PC-3 (cell line): ENCODE data around the gene ENKD1. TPM values are rescaled to one million over a fixed set of nuclear protein-coding genes. Genes with fewer than 3 reads are reported as not detected.

Source experiments
- ATAC-seq: fragments of 200-7000 bp; cut with Tn5 transposase; 2 replicates; pipeline ENCODE4 v1.9.1; 2020; ENCODE audit warnings: mild to moderate bottlenecking, moderate library complexity
- BruUV-seq: library from RNA; stranded (reverse); fragments of 400-500 nt; replicated peaks from 2 replicates; lab custom pipeline; 2021; lab: Mats Ljungman, UMichigan
- CTCF ChIA-PET: fragments of 300-600 bp; sonication (Branson Sonifier 250); formaldehyde crosslinking; loops from one replicate; lab custom pipeline; 2022; ENCODE audit warnings: antibody characterized with exemption; lab: Charles Lee
- POLR2A ChIA-PET: fragments of 300-600 bp; sonication (Branson Sonifier 250); formaldehyde crosslinking; loops from one replicate; lab custom pipeline; 2022; ENCODE audit warnings: antibody characterized with exemption; ENCODE audit not compliant: unreplicated experiment; lab: Charles Lee
- DNase-seq: peaks from one replicate; pipeline ENCODE4 v3.0.0-alpha.2; 2015
- H2AFZ ChIP-seq: fragments of 300-600 bp; sonication (generic); 2 replicates; pipeline ENCODE4 v1.6.0; 2016; ENCODE audit warnings: antibody characterized with exemption, low read length
- H3F3A ChIP-seq: fragments of 300-600 bp; sonication (generic); one replicate; pipeline ENCODE4 v1.6.0; 2017; ENCODE audit warnings: antibody characterized with exemption, low read length, control low read depth, mild to moderate bottlenecking; ENCODE audit not compliant: unreplicated experiment
- H3K27ac ChIP-seq: fragments of 300-600 bp; sonication (generic); 2 replicates; pipeline ENCODE4 v1.5.1; 2016; ENCODE audit warnings: mild to moderate bottlenecking, low read length
- H3K27me3 ChIP-seq: fragments of 300-600 bp; sonication (generic); 2 replicates; pipeline ENCODE4 v1.6.1; 2016; ENCODE audit warnings: low read length, mixed read lengths
- H3K36me3 ChIP-seq: fragments of 300-600 bp; sonication (generic); 2 replicates; pipeline ENCODE4 v1.6.1; 2016; ENCODE audit warnings: low read depth, mixed run types, low read length, mixed read lengths
- H3K4me1 ChIP-seq: fragments of 300-600 bp; sonication (generic); 2 replicates; pipeline ENCODE4 v1.5.1; 2016; ENCODE audit warnings: low read length; ENCODE audit not compliant: insufficient read depth
- H3K4me2 ChIP-seq: fragments of 300-600 bp; sonication (generic); 2 replicates; pipeline ENCODE4 v1.6.0; 2016; ENCODE audit warnings: low read length
- H3K4me3 ChIP-seq: fragments of 300-600 bp; sonication (generic); 2 replicates; pipeline ENCODE4 v1.5.1; 2016; ENCODE audit warnings: mild to moderate bottlenecking, low read length, mixed read lengths
- H3K79me2 ChIP-seq: fragments of 300-600 bp; sonication (generic); 2 replicates; pipeline ENCODE4 v1.6.1; 2017; ENCODE audit warnings: low read length, mixed read lengths
- H3K9ac ChIP-seq: fragments of 300-600 bp; sonication (generic); 2 replicates; pipeline ENCODE4 v1.6.0; 2016; ENCODE audit warnings: mild to moderate bottlenecking, low read length
- H3K9me2 ChIP-seq: fragments of 300-600 bp; sonication (generic); replicated peaks from 2 replicates; pipeline ENCODE4 v1.6.1; 2016; ENCODE audit warnings: mixed run types, low read length, mixed read lengths
- H3K9me3 ChIP-seq: fragments of 300-600 bp; sonication (generic); 2 replicates; pipeline ENCODE4 v1.6.1; 2016; ENCODE audit warnings: low read length, mixed read lengths
- H4K20me1 ChIP-seq: fragments of 300-600 bp; sonication (generic); 2 replicates; pipeline ENCODE4 v1.6.1; 2016; ENCODE audit warnings: low read length, mixed read lengths
- EZH2 ChIP-seq: fragments of 300-600 bp; sonication (generic); IDR thresholded peaks from one replicate; pipeline ENCODE4 v1.6.1; 2017; ENCODE audit warnings: antibody characterized with exemption, mild to moderate bottlenecking, low read length; ENCODE audit not compliant: unreplicated experiment
- EZH2phosphoT487 ChIP-seq: fragments of 300-600 bp; sonication (generic); IDR thresholded peaks from 2 replicates; pipeline ENCODE4 v1.6.1; 2018; ENCODE audit warnings: mild to moderate bottlenecking, antibody characterized with exemption, low read length, borderline replicate concordance
- intact Hi-C: fragments of 100-400 bp; cut with micrococcal nuclease; formaldehyde crosslinking; loops from 2 replicates; pipeline ENCODE4 v1.9.0; 2023
- total RNA-seq: library from RNA; depleted of rRNA; stranded (reverse); fragments of >200 nt; gene quantifications from 2 replicates; pipeline ENCODE4 v1.2.3, GENCODE V29; 2014
- TF ChIP-seq, protein P1 (sequence below): fragments of 300-600 bp; sonication (generic); conservative IDR thresholded peaks from 2 replicates; pipeline ENCODE4 v1.5.1; 2017; ENCODE audit warnings: antibody characterized with exemption, low read depth, mild to moderate bottlenecking, low read length

ENKD1 gene
- total RNA-seq, 1 experiment from 2014 or later, result 19.4 TPM

DNA sequence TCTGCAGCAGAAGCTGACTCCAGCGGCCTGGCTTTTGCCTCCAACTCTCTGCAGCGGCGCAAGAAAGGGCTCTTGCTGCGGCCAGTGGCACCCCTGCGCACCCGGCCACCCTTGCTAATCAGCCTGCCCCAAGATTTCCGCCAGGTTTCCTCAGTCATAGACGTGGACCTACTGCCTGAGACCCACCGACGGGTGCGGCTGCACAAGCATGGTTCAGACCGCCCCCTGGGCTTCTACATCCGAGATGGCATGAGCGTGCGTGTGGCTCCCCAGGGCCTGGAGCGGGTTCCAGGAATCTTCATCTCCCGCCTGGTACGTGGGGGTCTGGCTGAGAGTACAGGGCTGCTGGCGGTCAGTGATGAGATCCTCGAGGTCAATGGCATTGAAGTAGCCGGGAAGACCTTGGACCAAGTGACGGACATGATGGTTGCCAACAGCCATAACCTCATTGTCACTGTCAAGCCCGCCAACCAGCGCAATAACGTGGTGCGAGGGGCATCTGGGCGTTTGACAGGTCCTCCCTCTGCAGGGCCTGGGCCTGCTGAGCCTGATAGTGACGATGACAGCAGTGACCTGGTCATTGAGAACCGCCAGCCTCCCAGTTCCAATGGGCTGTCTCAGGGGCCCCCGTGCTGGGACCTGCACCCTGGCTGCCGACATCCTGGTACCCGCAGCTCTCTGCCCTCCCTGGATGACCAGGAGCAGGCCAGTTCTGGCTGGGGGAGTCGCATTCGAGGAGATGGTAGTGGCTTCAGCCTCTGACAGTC, 4.5 kb downstream of the ENKD1 start:
- H3K9ac ChIP-seq, result no peak overlapping the region
- CTCF ChIA-PET, result no interaction called here
- H3K27ac ChIP-seq, result no peak overlapping the region
- peaks cover 11% of the 10 kb centered on the region for H3K79me2 ChIP-seq
- peaks cover 3% of the 10 kb centered on the region for H3F3A ChIP-seq
- DNase-seq (no peak), ATAC-seq (no peak)
- H3K4me3 ChIP-seq, result no peak overlapping the region; the same call in 1 of the 2 replicates
- no peaks in the 10 kb centered on the region for H4K20me1 ChIP-seq
- no TSS peak for BruUV-seq
- POLR2A ChIA-PET, result no interaction called here
- H3K9me3 ChIP-seq, result no peaks in the 10 kb centered on the region
- H2AFZ ChIP-seq, result no peak overlapping the region
- peak overlapping the region; percentile 100 for H3K4me2 ChIP-seq
- intact Hi-C loops, result loop anchor here (2.0 kb wide), 1 partner anchor 99 kb away; the partner anchor contains the start of gene CTCF
- H3K36me3 ChIP-seq, result no peaks in the 10 kb centered on the region
- TF ChIP-seq EZH2 (no peak), EZH2phosphoT487 (no peak)
- TF ChIP-seq, protein P1, sequence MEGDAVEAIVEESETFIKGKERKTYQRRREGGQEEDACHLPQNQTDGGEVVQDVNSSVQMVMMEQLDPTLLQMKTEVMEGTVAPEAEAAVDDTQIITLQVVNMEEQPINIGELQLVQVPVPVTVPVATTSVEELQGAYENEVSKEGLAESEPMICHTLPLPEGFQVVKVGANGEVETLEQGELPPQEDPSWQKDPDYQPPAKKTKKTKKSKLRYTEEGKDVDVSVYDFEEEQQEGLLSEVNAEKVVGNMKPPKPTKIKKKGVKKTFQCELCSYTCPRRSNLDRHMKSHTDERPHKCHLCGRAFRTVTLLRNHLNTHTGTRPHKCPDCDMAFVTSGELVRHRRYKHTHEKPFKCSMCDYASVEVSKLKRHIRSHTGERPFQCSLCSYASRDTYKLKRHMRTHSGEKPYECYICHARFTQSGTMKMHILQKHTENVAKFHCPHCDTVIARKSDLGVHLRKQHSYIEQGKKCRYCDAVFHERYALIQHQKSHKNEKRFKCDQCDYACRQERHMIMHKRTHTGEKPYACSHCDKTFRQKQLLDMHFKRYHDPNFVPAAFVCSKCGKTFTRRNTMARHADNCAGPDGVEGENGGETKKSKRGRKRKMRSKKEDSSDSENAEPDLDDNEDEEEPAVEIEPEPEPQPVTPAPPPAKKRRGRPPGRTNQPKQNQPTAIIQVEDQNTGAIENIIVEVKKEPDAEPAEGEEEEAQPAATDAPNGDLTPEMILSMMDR, result no peak
- peaks cover 6% of the 10 kb centered on the region; the same call in 1 of the 2 replicates for H3K4me1 ChIP-seq
- H3K27me3 ChIP-seq, result no peaks in the 10 kb centered on the region
- no peaks in the 10 kb centered on the region for H3K9me2 ChIP-seq

GRCh38 chr16:67661101-67661761, 5.3 kb downstream of the ENKD1 start:
- no peaks in the 10 kb centered on the region for H4K20me1 ChIP-seq
- POLR2A ChIA-PET, result no interaction called here

More at GRCh38 chr16:67661101-67661761, 5.3 kb downstream of the ENKD1 start:
- H3K27me3 ChIP-seq, result no peaks in the 10 kb centered on the region
- H3K9me2 ChIP-seq, result no peaks in the 10 kb centered on the region
- peak; percentile 19 for ATAC-seq
- CTCF ChIA-PET, result interaction anchor here (1.5 kb wide), 1 partner anchor 99 kb away, joined by 4 read pairs; the partner anchor contains the start of gene CTCF
- peak overlapping the region; percentile 91 for H3K4me3 ChIP-seq
- no TSS peak for BruUV-seq
- peak overlapping the region; percentile 34; the same call in 1 of the 2 replicates for H3K9ac ChIP-seq
- H3K4me2 ChIP-seq, result peak overlapping the region; percentile 100
- H3K27ac ChIP-seq, result no peak overlapping the region
- intact Hi-C loops, result loop anchor here (2.0 kb wide), 1 partner anchor 98 kb away; the partner anchor contains the start of gene CTCF
- TF ChIP-seq EZH2phosphoT487, result no peak
- no peak for TF ChIP-seq EZH2
- TF ChIP-seq, protein P1, result no peak
- DNase-seq, result peak; percentile 45
- H3K9me3 ChIP-seq, result no peaks in the 10 kb centered on the region
- peak overlapping the region; percentile 76 for H2AFZ ChIP-seq
- no peaks in the 10 kb centered on the region for H3K36me3 ChIP-seq
- peaks cover 11% of the 10 kb centered on the region for H3K79me2 ChIP-seq
- H3K4me1 ChIP-seq, result peaks cover 6% of the 10 kb centered on the region; the same call in 1 of the 2 replicates
- H3F3A ChIP-seq, result peaks cover 3% of the 10 kb centered on the region
